ENCODE data around the gene FHOD3. TPM values are rescaled to one million over a fixed set of nuclear protein-coding genes. Genes with fewer than 3 reads are reported as not detected.

Gene FHOD3
- polyA plus RNA-seq, 1 donor from 2014 or later = not detected

GRCh38 chr18:36427831-36428230 lies 130.3 kb downstream of the FHOD3 start:
- Mint-ChIP-seq H3K9me3 (no peaks in the 10 kb centered on the region), H3K4me3 (no peak overlapping the region), H3K36me3 (no peaks in the 10 kb centered on the region), H3K4me1 (no peaks in the 10 kb centered on the region), H3K27me3 (peaks cover 2% of the 10 kb centered on the region), H3K27ac (no peak overlapping the region)

DNA sequence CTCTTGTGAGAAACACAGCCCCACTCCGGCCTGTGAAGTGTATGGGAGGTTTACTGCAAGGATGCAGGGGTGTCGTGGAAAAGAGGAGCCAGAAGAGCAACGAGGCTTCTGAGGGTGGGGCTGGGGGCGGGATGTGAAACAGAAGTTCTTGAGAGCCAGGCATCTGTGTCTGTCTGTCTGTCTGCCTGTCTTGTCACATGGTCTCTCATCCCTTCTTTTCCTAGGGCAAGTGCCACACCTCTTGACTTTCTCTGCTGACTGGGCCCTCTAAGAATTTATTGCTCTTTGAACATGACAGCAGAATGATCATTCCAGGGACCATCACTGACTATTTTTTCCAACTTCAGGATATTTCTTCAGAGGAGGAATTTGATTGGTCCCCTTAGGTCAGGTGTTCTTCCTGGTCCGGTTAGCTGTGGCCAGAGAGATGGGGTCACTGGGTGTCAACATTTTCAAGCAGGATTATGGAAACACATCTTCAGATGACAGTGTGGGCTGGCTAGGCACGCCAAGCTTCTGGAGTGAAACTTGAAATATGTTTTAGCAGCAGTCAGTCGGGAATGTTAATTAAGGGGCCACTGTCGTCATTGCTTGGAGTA lies 131.0 kb downstream of the FHOD3 start:
- peaks cover 2% of the 10 kb centered on the region for H3K27me3 Mint-ChIP-seq
- H3K4me3 Mint-ChIP-seq = no peak overlapping the region
- H3K9me3 Mint-ChIP-seq = no peaks in the 10 kb centered on the region
- H3K36me3 Mint-ChIP-seq = no peaks in the 10 kb centered on the region
- H3K27ac Mint-ChIP-seq = no peak overlapping the region
- H3K4me1 Mint-ChIP-seq = no peaks in the 10 kb centered on the region

GRCh38 chr18:36432880-36433555 lies 135.5 kb downstream of the FHOD3 start:
- H3K4me3 Mint-ChIP-seq = no peak overlapping the region
- no peaks in the 10 kb centered on the region for H3K4me1 Mint-ChIP-seq
- H3K27ac Mint-ChIP-seq = no peak overlapping the region
- no peaks in the 10 kb centered on the region for H3K9me3 Mint-ChIP-seq
- H3K36me3 Mint-ChIP-seq = no peaks in the 10 kb centered on the region
- peaks cover 2% of the 10 kb centered on the region for H3K27me3 Mint-ChIP-seq

- no peaks in the 10 kb centered on the region for H3K4me1 Mint-ChIP-seq
Observed at GRCh38 chr18:36436387-36436786, 138.9 kb downstream of the FHOD3 start.

DNA sequence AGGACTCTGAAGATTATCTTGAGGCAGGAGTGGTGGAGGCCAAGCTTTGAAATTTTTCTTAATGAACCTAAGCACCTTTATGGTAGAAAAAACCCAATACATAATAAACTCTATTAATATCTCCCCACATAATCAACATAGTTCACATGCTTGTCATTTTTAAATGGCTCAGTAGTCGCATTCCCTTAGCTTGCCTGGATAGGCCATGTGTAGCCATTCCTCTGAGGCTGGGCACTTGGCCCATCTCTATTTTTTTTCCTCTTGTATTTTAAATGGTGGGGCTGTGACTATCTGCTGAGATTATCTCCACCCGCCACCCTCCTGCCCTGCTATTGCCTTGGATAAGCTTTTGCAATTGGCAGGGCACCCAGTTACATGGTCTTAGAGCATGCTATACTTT lies 143.1 kb downstream of the FHOD3 start:
- Mint-ChIP-seq H3K36me3 (no peaks in the 10 kb centered on the region), H3K9me3 (peaks cover 0 to 1% (median 0%) of the 10 kb centered on the region in 3 donors), H3K27ac (no peak overlapping the region), H3K27me3 (peaks cover 7% of the 10 kb centered on the region), H3K4me3 (no peak overlapping the region), H3K4me1 (no peaks in the 10 kb centered on the region)

More at GRCh38 chr18:36436387-36436786, 138.9 kb downstream of the FHOD3 start:
- Mint-ChIP-seq H3K27ac (no peak overlapping the region), H3K27me3 (peaks cover 7% of the 10 kb centered on the region), H3K9me3 (no peaks in the 10 kb centered on the region), H3K4me3 (no peak overlapping the region), H3K36me3 (no peaks in the 10 kb centered on the region)

GRCh38 chr18:36441426-36442240 lies 144.1 kb downstream of the FHOD3 start:
- Mint-ChIP-seq H3K4me1 (no peaks in the 10 kb centered on the region), H3K9me3 (peaks cover 0 to 1% (median 0%) of the 10 kb centered on the region in 3 donors), H3K27ac (no peak overlapping the region), H3K27me3 (peaks cover 7% of the 10 kb centered on the region), H3K4me3 (no peak overlapping the region), H3K36me3 (no peaks in the 10 kb centered on the region)

GRCh38 chr18:36442717-36443116 lies 145.2 kb downstream of the FHOD3 start:
- Mint-ChIP-seq H3K9me3 (peaks cover 0 to 1% (median 0%) of the 10 kb centered on the region in 3 donors), H3K4me1 (no peaks in the 10 kb centered on the region), H3K27me3 (peaks cover 7% of the 10 kb centered on the region), H3K27ac (no peak overlapping the region), H3K4me3 (no peak overlapping the region), H3K36me3 (no peaks in the 10 kb centered on the region)

DNA sequence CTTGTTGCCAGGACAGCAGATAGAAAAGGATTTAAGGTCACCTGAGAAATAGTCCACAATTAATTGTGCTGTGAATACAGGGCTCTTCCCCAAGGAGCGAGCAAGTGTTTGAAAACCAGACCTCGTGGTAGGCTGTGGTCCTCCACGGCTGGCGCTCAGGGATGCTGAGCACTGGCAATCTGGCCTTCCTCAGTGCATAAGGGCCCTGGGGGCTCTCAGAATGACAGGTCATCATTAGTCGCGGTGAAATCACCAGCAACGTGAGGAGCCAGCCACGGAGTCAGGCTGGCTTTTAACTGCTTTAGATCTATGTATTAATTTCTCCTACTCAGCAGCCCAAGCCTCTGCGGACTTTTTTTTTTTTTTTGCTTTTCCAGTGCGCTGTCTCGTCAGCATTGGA lies 148.5 kb downstream of the FHOD3 start:
- no peak overlapping the region for H3K27ac Mint-ChIP-seq
- peaks cover 2% of the 10 kb centered on the region for H3K27me3 Mint-ChIP-seq
- H3K36me3 Mint-ChIP-seq = no peaks in the 10 kb centered on the region
- H3K9me3 Mint-ChIP-seq = peaks cover 0 to 1% (median 0%) of the 10 kb centered on the region in 3 donors
- no peaks in the 10 kb centered on the region for H3K4me1 Mint-ChIP-seq
- no peak overlapping the region for H3K4me3 Mint-ChIP-seq

GRCh38 chr18:36448384-36449290 lies 151.1 kb downstream of the FHOD3 start:
- peaks cover 0 to 1% (median 0%) of the 10 kb centered on the region in 3 donors for H3K9me3 Mint-ChIP-seq
- H3K27ac Mint-ChIP-seq = no peak overlapping the region
- peak overlapping the region in 1 of 4 donors; percentile 41 for H3K4me3 Mint-ChIP-seq
- H3K27me3 Mint-ChIP-seq = no peaks in the 10 kb centered on the region
- no peaks in the 10 kb centered on the region for H3K4me1 Mint-ChIP-seq
- H3K36me3 Mint-ChIP-seq = no peaks in the 10 kb centered on the region

GRCh38 chr18:36449451-36449850 lies 151.9 kb downstream of the FHOD3 start:
- H3K9me3 Mint-ChIP-seq = peaks cover 0 to under 1% (median 0%) of the 10 kb centered on the region in 3 donors
- no peaks in the 10 kb centered on the region for H3K27me3 Mint-ChIP-seq
- H3K4me3 Mint-ChIP-seq = no peak overlapping the region
- no peaks in the 10 kb centered on the region for H3K4me1 Mint-ChIP-seq
- H3K36me3 Mint-ChIP-seq = no peaks in the 10 kb centered on the region
- no peak overlapping the region for H3K27ac Mint-ChIP-seq

DNA sequence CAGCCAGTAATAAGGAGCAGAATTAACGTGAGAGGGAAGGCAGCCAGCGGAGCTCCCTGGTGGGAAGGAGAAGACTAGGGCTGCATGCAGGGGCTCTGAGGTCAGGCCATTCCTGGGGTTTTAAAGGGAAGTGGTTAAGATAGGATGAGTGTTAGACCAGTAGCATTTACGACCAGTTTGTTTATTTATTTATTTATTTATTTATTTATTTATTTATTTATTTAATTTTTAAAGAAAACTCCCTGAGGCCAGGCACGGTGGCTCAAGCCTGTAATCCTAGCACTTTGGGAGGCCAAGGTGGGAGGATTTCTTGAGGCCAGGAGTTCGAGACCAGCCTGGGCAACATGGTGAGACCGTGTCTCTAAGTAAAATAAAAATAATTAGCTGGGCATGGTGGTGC lies 152.8 kb downstream of the FHOD3 start:
- Mint-ChIP-seq H3K4me3 (no peak overlapping the region), H3K27ac (no peak overlapping the region), H3K9me3 (no peaks in the 10 kb centered on the region), H3K36me3 (no peaks in the 10 kb centered on the region), H3K4me1 (no peaks in the 10 kb centered on the region), H3K27me3 (no peaks in the 10 kb centered on the region)

GRCh38 chr18:36451454-36452251 lies 154.1 kb downstream of the FHOD3 start:
- Mint-ChIP-seq H3K27me3 (no peaks in the 10 kb centered on the region), H3K36me3 (no peaks in the 10 kb centered on the region), H3K4me1 (no peaks in the 10 kb centered on the region), H3K27ac (no peak overlapping the region), H3K4me3 (no peak overlapping the region), H3K9me3 (no peaks in the 10 kb centered on the region)

DNA sequence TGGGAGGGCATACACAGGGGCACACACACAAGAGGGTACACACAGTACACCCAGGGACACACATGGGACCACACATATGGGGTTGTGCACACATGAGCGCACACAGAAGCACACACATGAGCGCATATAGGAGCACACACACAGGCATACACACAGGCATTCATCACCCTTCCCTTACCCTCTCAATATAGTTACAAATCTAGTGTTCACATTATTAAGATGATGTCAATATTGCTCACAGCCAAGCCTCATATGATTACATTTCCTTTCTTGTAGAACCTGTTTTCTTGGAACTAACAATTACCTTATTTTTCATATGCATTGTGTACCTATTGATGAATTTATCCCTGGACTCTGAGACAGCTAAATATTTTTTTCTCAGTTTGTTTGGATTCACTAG lies 156.7 kb downstream of the FHOD3 start:
- Mint-ChIP-seq H3K27ac (no peak overlapping the region), H3K4me3 (no peak overlapping the region), H3K4me1 (no peaks in the 10 kb centered on the region), H3K9me3 (no peaks in the 10 kb centered on the region), H3K36me3 (no peaks in the 10 kb centered on the region), H3K27me3 (peaks cover 2% of the 10 kb centered on the region)

GRCh38 chr18:36454848-36455458 lies 157.4 kb downstream of the FHOD3 start:
- peaks cover 2% of the 10 kb centered on the region for H3K27me3 Mint-ChIP-seq

More at GRCh38 chr18:36454848-36455458, 157.4 kb downstream of the FHOD3 start:
- Mint-ChIP-seq H3K9me3 (no peaks in the 10 kb centered on the region), H3K27ac (no peak overlapping the region), H3K4me3 (no peak overlapping the region), H3K36me3 (no peaks in the 10 kb centered on the region), H3K4me1 (no peaks in the 10 kb centered on the region)
